Endometrial microvascular endothelial cells (primary cell): ENCODE data around the gene CLMN. TPM values are rescaled to one million over a fixed set of nuclear protein-coding genes. Genes with fewer than 3 reads are reported as not detected.
"Not testable (repeated sequence)": the region's sequence is repeated elsewhere in the genome, so short reads cannot be mapped to it uniquely, and the experiment has no call there.

Source experiments
- in situ Hi-C: cut with HindIII; loops from 2 replicates; pipeline ENCODE4 v1.10.0; 2017; ENCODE audit warnings: low sequenced_read_pairs, low pct_unique_long_range_greater_than_20kb; ENCODE audit errors: inconsistent ontology term
- total RNA-seq: library from RNA; depleted of rRNA; stranded (reverse); fragments of >200 nt; gene quantifications from one replicate; pipeline ENCODE4 v1.2.3, GENCODE V29; 2015; ENCODE audit errors: inconsistent ontology term

CLMN gene
- total RNA-seq, 1 donor from 2014 or later = 2.0 TPM

DNA sequence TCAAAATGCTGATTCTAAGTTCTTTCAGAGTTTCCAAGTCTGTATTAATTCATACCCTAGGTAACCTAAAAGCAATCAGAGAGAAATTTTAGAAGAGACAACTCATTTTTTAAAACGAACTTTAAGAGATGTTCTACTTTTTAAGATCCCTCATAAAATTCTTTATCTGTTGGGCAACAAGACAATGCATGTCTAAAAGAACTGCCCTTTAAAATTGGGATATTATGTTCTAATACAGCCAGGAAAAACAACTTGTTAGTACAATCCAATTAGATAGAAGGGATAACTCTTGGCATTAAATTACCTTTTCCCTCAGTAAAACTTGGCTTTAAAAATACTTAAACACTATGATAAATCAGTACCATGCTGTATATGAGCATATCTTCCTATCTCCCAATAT lies 178.0 kb downstream of the CLMN start:
- in situ Hi-C loops = no loop called here

DNA sequence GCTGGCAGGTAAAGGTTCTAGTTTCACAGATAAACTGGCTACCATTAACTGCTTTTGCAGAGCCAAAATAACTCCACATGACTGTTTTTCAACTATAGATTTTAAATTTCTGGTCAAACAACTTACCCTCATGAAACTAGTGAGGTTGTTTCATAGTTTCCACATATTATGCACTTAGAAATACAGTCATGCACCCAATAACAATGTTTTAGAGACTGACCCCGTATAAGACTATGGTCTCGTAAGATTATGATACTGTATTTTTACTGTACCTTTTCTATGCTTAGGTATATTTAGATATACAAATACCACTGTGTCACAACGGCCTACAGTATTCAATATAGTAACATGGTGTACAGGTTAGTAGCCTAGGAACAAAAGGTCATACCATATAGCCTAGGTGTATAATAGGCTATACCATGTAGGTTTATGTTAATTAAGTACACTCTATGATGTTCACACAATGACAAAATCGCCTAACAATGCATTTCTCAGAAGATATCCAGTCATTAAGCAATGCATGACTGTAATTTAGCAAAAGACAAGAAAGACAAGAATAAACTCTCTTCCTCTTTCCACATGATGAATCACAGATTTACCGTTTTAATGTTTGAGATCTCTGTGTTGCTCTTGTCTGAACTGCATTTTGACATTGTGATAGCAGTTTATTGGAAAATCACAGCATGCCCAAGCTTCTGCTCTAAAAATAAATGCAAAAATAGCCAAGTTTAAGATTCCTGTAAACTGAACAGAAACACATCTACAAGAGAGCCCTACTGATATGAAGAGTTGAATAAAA lies 179.4 kb downstream of the CLMN start:
- in situ Hi-C loops = no loop called here

DNA sequence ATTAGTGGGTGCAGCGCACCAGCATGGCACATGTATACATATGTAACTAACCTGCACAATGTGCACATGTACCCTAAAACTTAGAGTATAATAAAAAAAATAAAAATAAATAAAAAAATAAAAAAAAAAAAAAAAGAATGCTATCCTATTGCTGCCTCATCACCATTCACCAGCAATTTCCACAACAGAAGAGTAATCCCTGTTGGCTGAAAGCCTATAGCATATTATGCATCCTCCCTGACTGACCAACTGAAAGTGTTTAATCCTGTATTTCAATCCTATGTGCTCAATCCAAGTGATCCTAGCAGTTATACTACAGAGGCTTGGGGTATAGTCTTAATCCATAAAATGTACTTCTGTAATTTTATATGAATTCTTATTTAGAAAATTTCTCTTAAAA lies 180.8 kb downstream of the CLMN start:
- in situ Hi-C loops = no loop called here

- in situ Hi-C loops = not testable (repeated sequence)
Measured at GRCh38 chr14:95138455-95138854, 181.3 kb downstream of the CLMN start.

GRCh38 chr14:95137804-95138167 lies 181.9 kb downstream of the CLMN start:
- in situ Hi-C loops = no loop called here

- in situ Hi-C loops = no loop called here
Measured at GRCh38 chr14:95137164-95137803, 182.4 kb downstream of the CLMN start.

- in situ Hi-C loops = no loop called here
Measured at GRCh38 chr14:95136631-95137030, 183.1 kb downstream of the CLMN start.

DNA sequence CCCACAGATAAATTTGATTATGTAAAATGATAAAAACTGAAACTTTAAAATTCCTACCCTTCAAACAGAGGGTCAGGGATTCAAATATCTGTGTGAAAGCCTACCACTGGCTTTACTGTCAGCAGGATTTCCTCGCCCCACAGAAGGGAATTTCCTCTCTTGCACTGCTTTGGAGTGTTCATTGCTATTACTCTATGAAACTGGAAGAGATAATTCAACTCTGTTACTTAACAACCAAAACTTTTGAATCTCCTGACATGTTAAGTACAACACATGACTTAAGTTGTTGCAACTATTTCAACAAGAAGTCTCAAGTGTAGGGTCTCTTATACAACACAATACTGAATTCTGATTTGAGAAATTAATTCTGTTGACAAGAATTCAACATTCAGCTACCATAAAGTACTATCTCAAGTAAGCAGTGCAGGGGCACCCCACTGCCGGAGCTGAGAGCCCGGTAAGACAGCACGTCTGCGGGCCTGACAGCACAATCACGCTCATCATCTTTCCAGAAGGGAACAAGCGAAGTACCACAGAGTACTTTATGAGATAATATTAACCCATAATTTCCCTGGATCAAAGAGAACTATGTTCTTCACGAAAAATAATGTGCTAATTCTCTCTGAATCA lies 185.3 kb downstream of the CLMN start:
- in situ Hi-C loops = no loop called here

- in situ Hi-C loops = no loop called here
Measured at GRCh38 chr14:95133282-95133681, 186.4 kb downstream of the CLMN start.

DNA sequence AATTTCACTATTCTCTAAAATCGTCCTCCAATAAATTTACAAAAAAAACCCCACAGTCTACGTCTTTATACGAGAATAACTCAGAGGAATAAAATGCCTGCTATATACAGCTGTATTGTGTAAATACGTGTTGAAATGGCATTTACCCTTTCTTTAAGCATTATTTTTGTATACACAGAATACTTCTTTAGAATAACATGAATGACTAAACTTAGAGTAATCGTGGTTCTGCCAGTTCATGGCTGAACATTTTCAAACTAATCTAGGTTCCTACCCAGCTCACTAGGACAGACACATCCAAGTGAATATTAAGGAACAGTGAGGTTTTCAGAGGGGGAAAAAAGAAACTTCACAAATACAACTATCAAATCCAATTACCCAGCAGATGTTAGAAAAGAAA lies 186.9 kb downstream of the CLMN start:
- in situ Hi-C loops = no loop called here

Other genes with a start within 250 kb of the CLMN start
- 27.5 TPM for gene DICER1, start 162.4 kb downstream of the CLMN start, total RNA-seq
- 10.2 TPM for gene SYNE3, start 196.7 kb upstream of the CLMN start, total RNA-seq
- gene GLRX5, start 215.1 kb upstream of the CLMN start, total RNA-seq = 65.0 TPM